ENCODE data around the gene RNF112. TPM values are rescaled to one million over a fixed set of nuclear protein-coding genes. Genes with fewer than 3 reads are reported as not detected.

The RNF112 gene
- total RNA-seq, 1 experiment from 2014 or later, result 0.81 TPM

- Histone ChIP-seq H3K4me2 (ENCODE audit: insufficient read depth, insufficient read length, low read length) (no peak overlapping the region), H3K27ac (ENCODE audit: insufficient read length, low read depth, low read length) (no peak overlapping the region), H2BK15ac (ENCODE audit: low read depth, low read length) (no peak overlapping the region), H3K56ac (ENCODE audit: insufficient read length, low read depth, low read length) (no peak overlapping the region), H3K23ac (ENCODE audit: insufficient read length, low read depth, low read length) (no peak overlapping the region), H3K14ac (ENCODE audit: insufficient read depth, low read length) (peak overlapping the region; percentile 44; the same call in 1 of the 2 replicates), H2BK5ac (ENCODE audit: insufficient read length, low read length) (no peak overlapping the region), H3K9ac (ENCODE audit: extremely low read depth, insufficient read length, low read length) (no peak overlapping the region), H2BK12ac (ENCODE audit: insufficient read length, low read depth, low read length) (no peak overlapping the region), H3T11ph (ENCODE audit: low read length) (no peak overlapping the region), H4K20me1 (ENCODE audit: control insufficient read depth, insufficient read depth, insufficient read length) (no peaks in the 10 kb centered on the region), H2AFZ (ENCODE audit: low read length) (no peak overlapping the region), H3K27me3 (ENCODE audit: insufficient read depth, low read length) (no peaks in the 10 kb centered on the region), H3K79me1 (ENCODE audit: insufficient read depth, low read depth, low read length, poor library complexity, severe bottlenecking) (no peaks in the 10 kb centered on the region), H3K9me3 (ENCODE audit: control insufficient read depth, low read depth, low read length) (no peaks in the 10 kb centered on the region), H3K79me2 (ENCODE audit: insufficient read depth, low read length) (no peaks in the 10 kb centered on the region), H2BK120ac (ENCODE audit: low read depth, low read length, poor library complexity, severe bottlenecking) (no peak overlapping the region), H3K4ac (ENCODE audit: low read depth, low read length) (no peak overlapping the region), H3K4me1 (ENCODE audit: insufficient read depth, low read length) (no peaks in the 10 kb centered on the region), H4K91ac (ENCODE audit: insufficient read length, low read depth, low read length) (no peak overlapping the region), H3K23me2 (ENCODE audit: insufficient read length, low read depth, low read length, poor library complexity, severe bottlenecking) (no peaks in the 10 kb centered on the region), H2BK20ac (ENCODE audit: low read depth, low read length, poor library complexity, severe bottlenecking) (no peak overlapping the region), H4K5ac (ENCODE audit: insufficient read length, low read depth, low read length) (no peak overlapping the region), H4K8ac (replicated peaks; ENCODE audit: insufficient read length, low read depth, low read length) (no peak overlapping the region), H3K18ac (ENCODE audit: insufficient read length, low read depth, low read length) (no peak overlapping the region), H2AK5ac (ENCODE audit: insufficient read length, low read length) (no peak overlapping the region)
- no peak for DNase-seq
- peaks cover 11 to 30% of the 10 kb centered on the region in 2 experiments for H3K4me1 Mint-ChIP-seq
- no peak for TF ChIP-seq CTCF (conservative IDR thresholded peaks at IDR 0.05)
- H3K4me3 Mint-ChIP-seq, result no peak overlapping the region
- H3K27me3 Mint-ChIP-seq (ENCODE audit: low read depth), result peaks cover 10% of the 10 kb centered on the region
- peak overlapping the region in 2 of 3 experiments; percentile 6 to 72; a peak in 2 of 7 replicates for H3K27ac Mint-ChIP-seq
- no CpG with 5 or more reads among the region's 28 CpGs for WGBS (ENCODE audit: extremely low coverage, insufficient read length, low lambda C conversion rate)
- no peaks in the 10 kb centered on the region for H3K9me3 Mint-ChIP-seq
- H3K36me3 Mint-ChIP-seq (ENCODE audit: insufficient read depth in 1 of 3, low read depth in 3 of 3), result no peaks in the 10 kb centered on the region; a peak in 1 of 7 replicates
Measured at GRCh38 chr17:19414396-19415280, 3.6 kb downstream of the RNF112 start.

Measured in H9 (cell line).